ENCODE results near the gene C19orf38.

The C19orf38 gene

DNA sequence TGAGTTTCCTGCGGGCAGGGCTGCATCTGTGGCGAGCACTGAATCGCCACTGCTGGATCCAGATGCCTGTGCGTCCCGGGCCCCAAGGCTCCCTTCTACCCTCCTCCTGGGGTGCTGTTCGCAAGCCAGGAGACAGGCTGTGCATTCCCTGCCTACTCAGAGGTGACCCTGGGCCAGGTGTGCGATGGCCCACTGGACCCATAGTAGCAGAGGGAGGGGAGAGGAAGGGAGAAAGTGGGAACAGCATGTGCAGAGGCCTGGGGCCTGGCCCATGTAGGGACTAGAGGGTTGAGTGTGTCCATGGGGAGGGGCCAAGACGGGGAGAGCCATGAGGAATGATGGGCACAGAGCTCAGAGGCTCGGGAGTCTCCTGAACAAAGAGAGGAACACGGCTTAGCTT, 50.4 kb downstream of the C19orf38 start:
- DNase-seq (ENCODE audit: insufficient read length, low spot score) (no peak), FAIRE-seq (no peak)
- TF ChIP-seq CTCF (IDR thresholded peaks at IDR 0.05; ENCODE audit: insufficient read depth, missing control alignments): no peak

DNA sequence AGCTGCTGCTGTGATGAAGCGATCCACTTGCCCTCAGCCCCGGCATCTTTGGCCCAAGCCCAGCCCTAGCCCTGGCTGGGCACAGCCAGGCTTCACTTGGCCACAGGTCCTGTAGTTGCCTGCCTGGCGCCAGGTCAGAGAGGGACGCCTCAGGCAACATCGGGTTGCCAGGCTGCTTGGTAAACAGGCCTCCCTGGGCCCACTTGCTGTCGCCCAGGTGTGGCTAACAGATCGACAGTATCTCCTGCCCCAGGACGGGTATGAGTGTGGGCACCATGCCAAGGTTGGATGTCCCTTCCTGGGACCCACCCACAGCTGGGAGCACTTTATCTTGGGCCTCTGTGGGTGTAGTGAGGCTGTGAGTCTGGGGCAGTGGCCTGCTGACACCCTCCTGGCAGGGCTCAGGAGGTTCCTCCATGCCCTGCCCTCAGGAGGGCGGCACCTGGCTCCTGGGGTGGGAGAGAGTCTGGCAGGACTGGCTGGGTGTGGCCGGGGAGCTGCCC, 51.0 kb downstream of the C19orf38 start:
- FAIRE-seq (no peak), DNase-seq (ENCODE audit: insufficient read length, low spot score) (no peak)
- no peak for TF ChIP-seq CTCF (IDR thresholded peaks at IDR 0.05; ENCODE audit: insufficient read depth, missing control alignments)

DNA sequence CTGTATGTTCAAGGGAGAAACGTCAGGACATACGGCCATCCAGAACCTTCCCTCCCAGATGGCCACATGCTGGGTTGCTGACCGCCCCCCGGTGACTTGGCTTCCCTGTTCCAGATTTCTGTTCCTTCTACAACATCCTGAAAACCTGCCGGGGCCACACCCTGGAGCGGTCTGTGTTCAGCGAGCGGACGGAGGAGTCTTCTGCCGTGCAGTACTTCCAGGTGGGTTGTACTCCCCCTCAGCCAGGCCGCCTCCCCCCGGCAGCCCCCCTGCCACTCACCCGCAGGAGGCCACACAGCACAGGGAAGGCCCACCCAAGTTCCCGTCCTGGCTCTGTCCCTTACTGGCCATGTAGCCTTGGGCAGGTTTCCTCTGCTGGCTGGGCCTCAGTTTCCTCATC, 59.7 kb downstream of the C19orf38 start:
- no peak for TF ChIP-seq CTCF (IDR thresholded peaks at IDR 0.05; ENCODE audit: insufficient read depth, missing control alignments)
- DNase-seq (ENCODE audit: insufficient read length, low spot score) (no peak), FAIRE-seq (no peak)

DNA sequence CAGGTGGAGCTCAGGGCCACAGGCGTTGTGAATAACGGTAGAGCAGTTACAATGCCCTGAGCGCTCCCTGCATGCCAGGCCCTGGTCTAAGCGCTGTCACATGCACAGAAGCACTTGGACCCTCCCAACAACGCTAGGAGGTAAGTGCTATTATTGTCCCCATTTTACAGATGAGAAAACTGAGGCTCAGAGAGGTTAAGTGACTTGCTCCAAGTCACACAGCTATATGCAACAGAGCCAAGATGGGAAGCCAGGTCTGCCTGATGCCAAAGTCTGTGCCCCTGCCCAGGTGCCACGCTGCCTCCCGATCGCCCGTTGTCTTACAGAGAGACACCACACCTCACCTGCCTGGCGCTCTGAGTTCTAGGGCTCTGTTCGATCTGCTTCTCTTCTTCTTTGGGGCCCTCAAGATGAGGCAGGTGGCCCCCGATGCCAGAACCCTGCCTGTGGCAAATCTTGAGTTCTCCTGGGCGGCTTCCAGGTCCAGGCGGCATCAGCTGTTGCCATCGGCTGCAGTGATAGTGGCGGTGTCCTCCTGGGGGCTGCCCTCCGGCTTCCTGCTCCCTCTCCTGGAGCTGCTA, 60.3 kb downstream of the C19orf38 start:
- DNase-seq (ENCODE audit: insufficient read length, low spot score) (no peak), FAIRE-seq (no peak)
- TF ChIP-seq CTCF (IDR thresholded peaks at IDR 0.05; ENCODE audit: insufficient read depth, missing control alignments): no peak

- FAIRE-seq (no peak), DNase-seq (ENCODE audit: insufficient read length, low spot score) (no peak)
- no peak for TF ChIP-seq CTCF (IDR thresholded peaks at IDR 0.05; ENCODE audit: insufficient read depth, missing control alignments)
Observed at GRCh38 chr19:10911579-10912363, 63.6 kb downstream of the C19orf38 start.

DNA sequence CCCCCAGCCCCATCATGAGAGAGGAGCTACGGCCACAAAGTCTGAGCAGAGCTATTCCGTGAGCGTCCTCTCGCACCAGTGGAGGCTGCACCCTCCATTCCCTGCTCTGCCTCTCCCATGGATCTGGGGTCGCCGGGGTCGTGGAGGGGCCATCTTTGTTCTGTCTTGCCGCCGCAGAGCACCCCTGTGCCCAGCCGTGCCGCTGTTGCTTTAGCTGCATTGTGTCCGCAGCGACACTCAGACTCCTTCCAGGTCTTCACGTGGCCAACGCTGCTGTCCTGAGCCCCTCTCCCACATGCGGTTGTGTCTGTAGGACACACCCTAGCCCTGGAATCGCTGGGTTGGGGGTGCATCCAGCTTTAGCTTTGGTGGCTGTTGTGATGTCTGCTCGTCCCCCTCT, 64.4 kb downstream of the C19orf38 start:
- no peak for TF ChIP-seq CTCF (IDR thresholded peaks at IDR 0.05; ENCODE audit: insufficient read depth, missing control alignments)
- DNase-seq (ENCODE audit: insufficient read length, low spot score) (no peak), FAIRE-seq (no peak)
